Breast epithelium (tissue), 4 donors: ENCODE data around the gene HBE1. TPM values are rescaled to one million over a fixed set of nuclear protein-coding genes. Genes with fewer than 3 reads are reported as not detected.

Experiments used
- DNase-seq, 2 donors: peaks; one replicate each; pipeline ENCODE4 v3.0.0-alpha.2; 2019; ENCODE audit warnings: low spot score in 2 of 2
- H3K27ac ChIP-seq, 2 donors: fragments of 200-600 bp; sonication (generic) in 1 of 2; one replicate each; pipeline ENCODE4 v1.5.1; 2016 to 2019; ENCODE audit warnings: mild to moderate bottlenecking in 1 of 2
- H3K27me3 ChIP-seq, 2 donors: fragments of 200-600 bp; sonication (generic) in 1 of 2; one replicate each; pipeline versions ENCODE4 v1.5.1 to v1.6.0; 2017 to 2019; ENCODE audit warnings: control low read depth in 1 of 2, mild to moderate bottlenecking in 1 of 2
- H3K36me3 ChIP-seq: fragments of 200-600 bp; one replicate; pipeline ENCODE4 v1.5.1; 2019
- H3K4me1 ChIP-seq, 2 donors: fragments of 200-600 bp; sonication (generic); one replicate each; pipeline ENCODE4 v1.5.1; 2016 to 2019; ENCODE audit warnings: control low read depth in 1 of 2
- H3K4me3 ChIP-seq, 3 donors: fragments of 200-600 bp; sonication (generic); 1 replicate in 2 of 3; 2 replicates in 1 of 3; pipeline ENCODE4 v1.5.1; 2016 to 2019; ENCODE audit warnings: mild to moderate bottlenecking in 3 of 3, moderate library complexity in 2 of 3
- H3K9me3 ChIP-seq, 2 donors: fragments of 200-600 bp; sonication (generic) in 1 of 2; one replicate each; pipeline ENCODE4 v1.5.1; 2016 to 2019; ENCODE audit warnings: control low read depth in 1 of 2
- CTCF ChIP-seq, 3 donors: fragments of 450-650 bp; IDR thresholded peaks; one replicate each; pipeline ENCODE4 v1.5.1; 2016 to 2017; ENCODE audit warnings: antibody characterized with exemption in 3 of 3, mild to moderate bottlenecking in 3 of 3, moderate library complexity in 3 of 3
- POLR2A ChIP-seq: fragments of 450-650 bp; IDR thresholded peaks from one replicate; pipeline ENCODE4 v1.6.1; 2016; ENCODE audit warnings: antibody characterized with exemption, mild to moderate bottlenecking, moderate library complexity
- POLR2AphosphoS5 ChIP-seq, 3 donors: sonication (generic); formaldehyde crosslinking; IDR thresholded peaks; one replicate each; pipeline ENCODE4 v1.6.1; 2017; ENCODE audit warnings: antibody characterized with exemption in 3 of 3
- intact Hi-C: fragments of 100-400 bp; cut with DNase I; formaldehyde crosslinking; loops from one replicate; pipeline ENCODE4 v1.15.1; 2023; ENCODE audit warnings: low total_unique reads
- total RNA-seq, 3 donors: library from RNA; depleted of rRNA; stranded (reverse); fragments of >200 nt; gene quantifications; one replicate each; pipeline ENCODE4 v1.1.0, GENCODE V29; 2016

The HBE1 gene
- total RNA-seq, 3 donors from 2014 or later: not detected

DNA sequence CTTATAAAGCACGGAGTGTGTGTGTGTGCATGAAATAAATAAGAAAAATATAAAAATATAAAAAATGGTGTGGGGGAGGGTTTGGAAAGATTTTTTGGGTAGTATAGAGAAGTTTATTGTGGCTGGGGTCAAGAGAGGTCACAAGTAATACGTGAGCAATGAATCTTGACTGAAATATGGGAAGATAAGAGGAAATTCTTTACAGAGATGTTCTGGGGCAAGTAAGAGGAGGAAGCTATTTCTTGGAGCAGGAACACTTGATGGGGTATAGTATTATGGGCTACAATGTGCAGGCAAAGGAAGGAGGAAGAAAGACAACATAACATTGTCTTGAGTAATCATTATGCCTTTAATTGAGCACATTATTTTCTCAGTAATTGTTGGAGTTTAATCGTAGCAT, 37.6 kb downstream of the HBE1 start:
- H3K27ac ChIP-seq: no peak overlapping the region
- H3K27me3 ChIP-seq: no peaks in the 10 kb centered on the region
- no peak for DNase-seq
- no peaks in the 10 kb centered on the region for H3K9me3 ChIP-seq
- H3K36me3 ChIP-seq: no peaks in the 10 kb centered on the region
- H3K4me1 ChIP-seq: no peaks in the 10 kb centered on the region
- H3K4me3 ChIP-seq: no peak overlapping the region
- intact Hi-C loops: no loop called here
- TF ChIP-seq POLR2AphosphoS5 (IDR thresholded peaks at IDR 0.05): no peak
- no peak for TF ChIP-seq CTCF (IDR thresholded peaks at IDR 0.05)
- TF ChIP-seq POLR2A: no peak

GRCh38 chr11:5231111-5231510, 38.6 kb downstream of the HBE1 start:
- Histone ChIP-seq H3K27me3 (no peaks in the 10 kb centered on the region), H3K4me3 (no peak overlapping the region), H3K36me3 (no peaks in the 10 kb centered on the region), H3K4me1 (no peaks in the 10 kb centered on the region), H3K9me3 (no peaks in the 10 kb centered on the region), H3K27ac (no peak overlapping the region)
- no peak for DNase-seq
- no peak for TF ChIP-seq POLR2AphosphoS5 (IDR thresholded peaks at IDR 0.05)
- no peak for TF ChIP-seq POLR2A
- TF ChIP-seq CTCF (IDR thresholded peaks at IDR 0.05): no peak
- intact Hi-C loops: no loop called here

DNA sequence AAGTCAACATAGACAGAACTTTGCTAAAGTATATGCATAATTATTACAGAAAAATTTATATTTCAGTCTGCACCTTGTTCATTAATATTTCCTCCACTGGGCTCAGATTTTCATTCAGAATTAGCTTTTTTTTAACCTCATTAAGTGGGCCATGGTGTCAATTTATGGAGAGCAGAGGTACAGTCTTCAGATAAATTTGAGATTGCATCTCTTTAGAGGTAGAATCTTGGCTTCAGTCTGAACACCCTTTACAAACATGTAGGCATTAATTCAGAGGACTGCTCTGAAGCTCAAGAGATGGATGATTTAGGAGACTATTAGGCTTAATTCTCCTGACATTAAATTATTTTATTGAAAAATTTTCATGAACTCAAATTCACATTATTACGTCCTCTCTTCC, 39.5 kb downstream of the HBE1 start:
- intact Hi-C loops: no loop called here
- TF ChIP-seq POLR2AphosphoS5 (IDR thresholded peaks at IDR 0.05): no peak
- no peak for TF ChIP-seq CTCF (IDR thresholded peaks at IDR 0.05)
- TF ChIP-seq POLR2A: no peak
- Histone ChIP-seq H3K36me3 (no peaks in the 10 kb centered on the region), H3K9me3 (no peaks in the 10 kb centered on the region), H3K27me3 (no peaks in the 10 kb centered on the region), H3K4me3 (no peak overlapping the region), H3K27ac (no peak overlapping the region), H3K4me1 (no peaks in the 10 kb centered on the region)
- DNase-seq: no peak

- intact Hi-C loops: no loop called here
- Histone ChIP-seq H3K4me1 (no peaks in the 10 kb centered on the region), H3K36me3 (no peaks in the 10 kb centered on the region), H3K27me3 (no peaks in the 10 kb centered on the region), H3K4me3 (no peak overlapping the region), H3K27ac (no peak overlapping the region), H3K9me3 (no peaks in the 10 kb centered on the region)
- DNase-seq: no peak
- no peak for TF ChIP-seq POLR2AphosphoS5 (IDR thresholded peaks at IDR 0.05)
- TF ChIP-seq CTCF (IDR thresholded peaks at IDR 0.05): no peak
- no peak for TF ChIP-seq POLR2A
These were observed 39.9 kb downstream of the HBE1 start for GRCh38 chr11:5229796-5230195.

- no peaks in the 10 kb centered on the region for H3K36me3 ChIP-seq
- H3K4me1 ChIP-seq: no peaks in the 10 kb centered on the region
- H3K27me3 ChIP-seq: no peaks in the 10 kb centered on the region
- TF ChIP-seq CTCF (IDR thresholded peaks at IDR 0.05): no peak
- no peak for TF ChIP-seq POLR2A
- TF ChIP-seq POLR2AphosphoS5 (IDR thresholded peaks at IDR 0.05): no peak
- no peak overlapping the region for H3K27ac ChIP-seq
- H3K4me3 ChIP-seq: no peak overlapping the region
- intact Hi-C loops: no loop called here
- DNase-seq: no peak
- H3K9me3 ChIP-seq: no peaks in the 10 kb centered on the region
These were observed 40.4 kb downstream of the HBE1 start for GRCh38 chr11:5229356-5229755.
